ENCODE results near the gene TIAL1. TPM values are rescaled to one million over a fixed set of nuclear protein-coding genes. Genes with fewer than 3 reads are reported as not detected.

The TIAL1 gene
- total and polyA plus RNA-seq, 2 of the 13 experiments (the other 11 are each of a cell fraction or from before 2014, with no cell fraction given): 31.5 to 148 TPM

- H3K4me1 ChIP-seq (ENCODE audit: insufficient read depth, low read length): no peaks in the 10 kb centered on the region
- intact Hi-C loops (cut with micrococcal nuclease; ENCODE audit: unreplicated experiment) (no loop called here), in situ Hi-C loops (cut with HindIII; ENCODE audit: extremely low pct_ligation_motif_present, low pct_unique_long_range_greater_than_20kb) (no loop called here)
- peaks cover 0 to 17% of the 10 kb centered on the region in 2 experiments; a peak in 3 of 5 replicates for H3K27me3 ChIP-seq (ENCODE audit: control insufficient read depth in 1 of 2, insufficient read depth in 2 of 2, low read length in 2 of 2)
- no peak for FAIRE-seq
- H3K27ac ChIP-seq (ENCODE audit: extremely low read length, insufficient read depth, low read length): no peak overlapping the region
- POLR2A ChIA-PET: no interaction called here
- no peaks in the 10 kb centered on the region for H3K9me3 ChIP-seq (ENCODE audit: low read length)
- no peak for DNase-seq (ENCODE audit: low spot score)
- no peak overlapping the region for H3K4me3 ChIP-seq (replicated peaks in 1 of 3; ENCODE audit: insufficient read depth in 1 of 3, low read depth in 2 of 3, low read length in 3 of 3)
- H3K4me2 ChIP-seq (ENCODE audit: low read depth, low read length): no peak overlapping the region
- WGBS (ENCODE audit: low lambda C conversion rate): 21% methylated on average over 4 of the region's 4 CpGs
- H3K36me3 ChIP-seq (replicated peaks in 1 of 2; ENCODE audit: control insufficient read depth in 1 of 2, insufficient read depth in 2 of 2, low read length in 2 of 2): no peaks in the 10 kb centered on the region
- H2AFZ ChIP-seq (ENCODE audit: low read length): no peak overlapping the region
- no peak overlapping the region for H3K9ac ChIP-seq (ENCODE audit: insufficient read depth, low read depth, low read length)
- 0 out of 2 replicates have a peak, but pooled peaks cover 3% of the 10 kb centered on the region for H4K20me1 ChIP-seq (ENCODE audit: insufficient read depth, low read length)
- ATAC-seq: no peak
- BruUV-seq (replicated peaks): no TSS peak
- CTCF ChIA-PET (ENCODE audit: low intra/inter-chr PET ratio, low total read pairs): no interaction called here
- no peak for TF ChIP-seq TAF15 (IDR thresholded peaks at IDR 0.05; ENCODE audit: low read depth, low read length, poor library complexity, severe bottlenecking)
- no peak for TF ChIP-seq HNRNPL (IDR thresholded peaks at IDR 0.05; ENCODE audit: low read depth, low read length)
- no peak for TF ChIP-seq DPF2 (CRISPR knock-in tag; IDR thresholded peaks at IDR 0.05; ENCODE audit: borderline replicate concordance, low read depth)
- no peak for TF ChIP-seq ZBTB42 (CRISPR knock-in tag; IDR thresholded peaks at IDR 0.05)
- no peak for TF ChIP-seq ZNF605 (CRISPR knock-in tag; IDR thresholded peaks at IDR 0.05)
- TF ChIP-seq IRF1 (CRISPR knock-in tag; IDR thresholded peaks at IDR 0.05; ENCODE audit: low read depth): no peak
- TF ChIP-seq ZNF367 (CRISPR knock-in tag; IDR thresholded peaks at IDR 0.05; ENCODE audit: borderline replicate concordance): no peak
- no peak for TF ChIP-seq SAFB2 (CRISPR knock-in tag; IDR thresholded peaks at IDR 0.05; ENCODE audit: borderline replicate concordance, low read depth)
- no peak for TF ChIP-seq ZNF83 (CRISPR knock-in tag; IDR thresholded peaks at IDR 0.05; ENCODE audit: borderline replicate concordance)
- TF ChIP-seq PBX3 (CRISPR knock-in tag; IDR thresholded peaks at IDR 0.05; ENCODE audit: borderline replicate concordance): no peak
- TF ChIP-seq POLR2A (IDR thresholded peaks at IDR 0.05; ENCODE audit: insufficient read depth in 1 of 2, low read depth in 2 of 2, low read length in 2 of 2): no peak
- no peak for TF ChIP-seq SIX1 (CRISPR knock-in tag; IDR thresholded peaks at IDR 0.05; ENCODE audit: borderline replicate concordance)
- no peaks in the 10 kb centered on the region for H3K79me2 ChIP-seq (ENCODE audit: insufficient read depth, low read length)
These were observed 45.9 kb downstream of the TIAL1 start for GRCh38 chr10:119550827-119551226.

All from HepG2 (cell line).